Skeletal muscle satellite cell (primary cell): Measurements from ENCODE around the gene BIRC7.
A peak's percentile ranks its signal among the peaks of the same experiment; 100 is the strongest.

Experiments used
- H3K27me3 ChIP-seq: 2 replicates; pipeline ENCODE4 v1.7.0; 2013; ENCODE audit warnings: low read length; ENCODE audit not compliant: control insufficient read depth, insufficient read depth
- H3K36me3 ChIP-seq: 2 replicates; pipeline ENCODE4 v1.7.0; 2013; ENCODE audit warnings: mild to moderate bottlenecking, control low read depth, low read length; ENCODE audit not compliant: insufficient read depth
- H3K4me1 ChIP-seq: 2 replicates; pipeline ENCODE4 v1.7.0; 2013; ENCODE audit warnings: low read length; ENCODE audit not compliant: control insufficient read depth, insufficient read depth
- H3K4me2 ChIP-seq: 2 replicates; pipeline ENCODE4 v1.7.0; 2013; ENCODE audit warnings: mild to moderate bottlenecking, low read length
- H3K4me3 ChIP-seq: 2 replicates; pipeline ENCODE4 v1.7.0; 2013; ENCODE audit warnings: low read length
- H3K9ac ChIP-seq: 2 replicates; pipeline ENCODE4 v1.7.0; 2013; ENCODE audit warnings: mild to moderate bottlenecking, low read depth, low read length, moderate library complexity
- H3K9me3 ChIP-seq: replicated peaks from 2 replicates; pipeline ENCODE4 v1.7.0; 2013; ENCODE audit warnings: mild to moderate bottlenecking, control low read depth, low read length

Gene BIRC7

DNA sequence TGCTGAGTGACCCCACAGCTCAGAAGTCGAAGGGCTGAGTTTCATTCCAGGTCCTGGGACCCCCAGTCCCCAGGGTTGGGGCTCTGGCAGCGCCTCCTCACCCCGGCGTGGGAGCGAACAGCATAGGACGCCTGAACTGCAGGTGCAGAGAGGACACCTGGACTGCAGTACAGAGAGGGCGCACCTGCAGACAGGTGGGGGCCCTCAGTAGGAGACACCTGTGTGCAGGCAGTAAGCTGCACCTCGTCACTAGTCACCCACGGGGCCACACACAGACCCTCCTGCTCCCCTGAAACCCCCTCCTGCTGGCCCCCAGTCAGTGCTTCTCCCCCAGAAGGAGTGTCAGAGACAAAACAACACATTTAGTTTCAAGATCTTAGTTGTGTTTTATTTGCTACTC is 27.1 kb downstream of the BIRC7 start:
- Histone ChIP-seq H3K4me2 (no peak overlapping the region), H3K4me1 (peaks cover 1% of the 10 kb centered on the region), H3K4me3 (no peak overlapping the region), H3K9ac (no peak overlapping the region), H3K9me3 (no peaks in the 10 kb centered on the region), H3K27me3 (peaks cover 76% of the 10 kb centered on the region), H3K36me3 (no peaks in the 10 kb centered on the region)

DNA sequence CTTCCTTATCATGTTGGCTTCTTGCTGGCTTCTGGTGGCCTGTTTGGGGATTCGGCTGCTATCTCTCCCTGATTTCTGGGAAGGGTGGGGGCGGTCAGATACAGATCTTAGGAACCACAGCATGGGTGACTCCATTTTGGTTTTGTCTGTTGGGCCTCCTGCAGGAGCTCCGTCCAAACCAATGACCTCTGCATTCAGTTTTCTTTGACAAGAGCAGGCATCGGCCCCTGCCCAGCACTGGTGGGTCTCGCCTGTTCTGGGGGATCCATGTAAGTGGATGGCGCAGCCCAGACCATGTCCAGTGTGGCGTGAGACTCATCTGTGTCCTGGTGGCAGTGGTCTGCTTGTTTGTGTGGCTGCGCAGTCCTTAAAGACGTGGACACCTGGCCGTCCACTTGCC is 28.3 kb downstream of the BIRC7 start:
- H3K4me1 ChIP-seq: peaks cover 4% of the 10 kb centered on the region
- H3K9me3 ChIP-seq: no peaks in the 10 kb centered on the region
- H3K36me3 ChIP-seq: no peaks in the 10 kb centered on the region
- H3K27me3 ChIP-seq: peaks cover 76% of the 10 kb centered on the region
- H3K4me2 ChIP-seq: no peak overlapping the region
- H3K9ac ChIP-seq: no peak overlapping the region
- H3K4me3 ChIP-seq: no peak overlapping the region

- no peaks in the 10 kb centered on the region for H3K36me3 ChIP-seq
- peaks cover 74% of the 10 kb centered on the region for H3K27me3 ChIP-seq
- H3K4me2 ChIP-seq: no peak overlapping the region
- H3K9me3 ChIP-seq: no peaks in the 10 kb centered on the region
- H3K4me1 ChIP-seq: peaks cover 4% of the 10 kb centered on the region
- no peak overlapping the region for H3K9ac ChIP-seq
- no peak overlapping the region for H3K4me3 ChIP-seq
These were observed 28.8 kb downstream of the BIRC7 start for GRCh38 chr20:63264519-63264918.

DNA sequence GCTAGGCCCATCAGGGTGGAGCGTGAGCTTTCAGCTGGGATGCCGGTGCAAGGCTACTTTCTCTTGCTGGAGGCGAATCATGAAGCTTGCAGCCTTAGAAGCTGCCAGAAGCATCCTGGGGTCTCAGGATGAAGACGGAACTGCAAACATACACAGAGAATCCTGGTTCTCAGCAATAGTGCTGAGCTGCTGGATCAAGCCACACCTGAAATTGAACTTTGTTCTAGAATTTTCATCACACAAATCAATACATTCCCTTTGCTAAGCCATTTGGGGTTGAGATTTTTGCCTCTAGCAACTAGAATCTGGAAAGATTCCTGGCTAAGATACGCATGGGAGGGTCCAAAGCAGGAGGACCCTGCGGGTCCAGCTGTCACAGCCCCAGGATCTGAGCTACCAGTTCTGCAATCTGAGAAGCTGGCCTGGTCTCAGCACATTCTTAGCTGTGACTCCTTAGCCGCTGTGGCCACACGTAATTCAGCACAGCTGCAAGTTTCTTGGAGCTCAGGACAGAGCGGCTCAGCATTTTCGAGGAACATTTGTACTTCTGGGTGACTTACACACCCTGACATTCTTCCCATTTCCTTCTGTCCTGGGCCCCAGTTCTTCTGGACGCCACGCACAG is 30.3 kb downstream of the BIRC7 start:
- H3K4me3 ChIP-seq: no peak overlapping the region
- no peaks in the 10 kb centered on the region for H3K9me3 ChIP-seq
- no peak overlapping the region for H3K4me2 ChIP-seq
- H3K36me3 ChIP-seq: no peaks in the 10 kb centered on the region
- peaks cover 4% of the 10 kb centered on the region for H3K4me1 ChIP-seq
- H3K9ac ChIP-seq: no peak overlapping the region
- H3K27me3 ChIP-seq: peaks cover 59% of the 10 kb centered on the region

- no peak overlapping the region for H3K9ac ChIP-seq
- H3K9me3 ChIP-seq: no peaks in the 10 kb centered on the region
- H3K36me3 ChIP-seq: no peaks in the 10 kb centered on the region
- peaks cover 4% of the 10 kb centered on the region for H3K4me1 ChIP-seq
- H3K4me3 ChIP-seq: no peak overlapping the region
- no peak overlapping the region for H3K4me2 ChIP-seq
- H3K27me3 ChIP-seq: peaks cover 52% of the 10 kb centered on the region
These were observed 32.0 kb downstream of the BIRC7 start for GRCh38 chr20:63267691-63268090.

- no peak overlapping the region for H3K4me3 ChIP-seq
- no peaks in the 10 kb centered on the region for H3K9me3 ChIP-seq
- no peaks in the 10 kb centered on the region for H3K36me3 ChIP-seq
- H3K4me2 ChIP-seq: no peak overlapping the region
- H3K4me1 ChIP-seq: peaks cover 4% of the 10 kb centered on the region
- no peak overlapping the region for H3K9ac ChIP-seq
- peaks cover 52% of the 10 kb centered on the region for H3K27me3 ChIP-seq
These were observed 32.6 kb downstream of the BIRC7 start for GRCh38 chr20:63268256-63268655.

DNA sequence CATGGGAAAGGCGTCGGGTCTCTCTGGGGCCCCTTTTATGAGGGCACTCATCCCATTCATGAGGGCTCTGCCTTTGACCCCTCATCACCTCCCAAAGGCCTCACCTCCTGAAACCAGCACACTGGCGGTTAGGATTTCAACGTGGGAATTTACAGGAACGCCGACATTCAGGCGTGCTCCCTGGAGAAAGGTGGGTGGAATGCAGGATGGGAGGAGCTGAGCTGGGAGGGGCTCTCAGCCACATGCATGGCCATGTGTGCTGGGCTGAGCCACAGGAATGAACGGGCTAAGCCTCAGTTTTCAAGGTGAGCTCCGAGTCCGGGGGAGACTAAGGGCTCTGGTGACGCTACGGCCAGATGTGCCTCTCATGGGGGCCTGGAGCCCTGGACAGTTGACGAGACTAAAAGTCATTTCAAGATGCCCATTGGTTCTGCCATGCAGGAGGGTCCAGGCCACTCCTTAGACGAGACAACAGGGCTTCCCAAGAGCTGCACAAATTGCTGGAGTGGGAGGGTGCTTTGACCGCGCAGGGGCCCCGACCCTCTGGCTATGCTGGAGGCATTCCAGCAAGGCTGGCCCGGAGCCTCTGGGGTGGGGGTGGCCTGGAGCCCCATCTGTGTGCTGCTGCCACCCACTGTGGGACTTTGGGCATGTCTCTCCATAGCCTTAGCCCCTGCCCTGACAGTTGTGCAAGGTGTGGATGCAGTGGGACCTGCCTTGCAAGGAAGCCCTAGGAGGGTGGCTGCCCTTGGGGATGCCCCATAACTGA is 33.1 kb downstream of the BIRC7 start:
- H3K4me2 ChIP-seq: no peak overlapping the region
- H3K4me3 ChIP-seq: no peak overlapping the region
- no peaks in the 10 kb centered on the region for H3K9me3 ChIP-seq
- peaks cover 51% of the 10 kb centered on the region for H3K27me3 ChIP-seq
- no peaks in the 10 kb centered on the region for H3K36me3 ChIP-seq
- no peak overlapping the region for H3K9ac ChIP-seq
- H3K4me1 ChIP-seq: peaks cover 7% of the 10 kb centered on the region

GRCh38 chr20:63269724-63270123 is 34.0 kb downstream of the BIRC7 start:
- Histone ChIP-seq H3K9me3 (no peaks in the 10 kb centered on the region), H3K4me3 (no peak overlapping the region), H3K4me2 (no peak overlapping the region), H3K9ac (no peak overlapping the region), H3K4me1 (peaks cover 15% of the 10 kb centered on the region), H3K36me3 (no peaks in the 10 kb centered on the region), H3K27me3 (peaks cover 42% of the 10 kb centered on the region)

GRCh38 chr20:63270606-63271325 is 35.1 kb downstream of the BIRC7 start:
- no peak overlapping the region for H3K4me2 ChIP-seq

GRCh38 chr20:63272105-63273058 is 36.7 kb downstream of the BIRC7 start, which contains the start of gene ARFGAP1:
Gene ARFGAP1 (plus strand): TSS chr20:63272813. CDS start chr20:63275581, 2,768 bp downstream.
- peak within 1 kb of the TSS; percentile 76 for H3K4me3 ChIP-seq
- peak within 1 kb of the TSS; percentile 88 for H3K9ac ChIP-seq
- H3K27me3 ChIP-seq: peaks cover 19% of the 10 kb centered on the region
- H3K9me3 ChIP-seq: no peaks in the 10 kb centered on the region
- peaks cover 18% of the 10 kb centered on the region for H3K4me1 ChIP-seq
- peaks cover 22% of the 10 kb centered on the region for H3K36me3 ChIP-seq
- peak within 1 kb of the TSS; percentile 87 for H3K4me2 ChIP-seq

More at GRCh38 chr20:63270606-63271325, 35.1 kb downstream of the BIRC7 start:
- no peaks in the 10 kb centered on the region for H3K9me3 ChIP-seq
- peaks cover 18% of the 10 kb centered on the region for H3K4me1 ChIP-seq
- peaks cover 33% of the 10 kb centered on the region for H3K27me3 ChIP-seq
- no peak overlapping the region for H3K4me3 ChIP-seq
- H3K9ac ChIP-seq: no peak overlapping the region
- H3K36me3 ChIP-seq: peaks cover 5% of the 10 kb centered on the region
